ENCODE data around the gene LRPAP1.

LRPAP1 gene

GRCh38 chr4:3519468-3520264, 12.6 kb downstream of the LRPAP1 start:
- DNase-seq (ENCODE audit: low read depth) = no peak

DNA sequence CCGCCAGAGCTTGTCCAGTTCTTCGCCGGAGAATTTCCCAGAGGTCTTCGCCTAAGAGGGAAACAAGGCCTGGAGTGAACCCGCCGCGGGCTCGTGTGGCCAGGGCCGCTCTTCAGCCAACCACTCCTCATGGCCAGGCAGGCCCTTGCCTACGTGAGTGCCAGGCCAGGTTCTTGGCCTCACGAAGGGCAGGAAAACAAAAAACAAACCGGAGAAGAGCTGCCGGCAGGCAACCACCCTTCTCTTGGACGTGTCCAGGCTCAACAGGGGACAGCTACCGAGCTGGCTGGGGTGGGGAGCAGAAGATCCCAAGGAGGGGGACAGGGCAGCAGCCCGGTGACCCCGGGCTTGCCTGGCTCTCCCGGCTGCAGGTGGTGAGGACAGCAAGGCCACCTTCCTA, 13.3 kb downstream of the LRPAP1 start:
- no peak for DNase-seq (ENCODE audit: low read depth)

More at GRCh38 chr4:3519468-3520264, 12.6 kb downstream of the LRPAP1 start:
- TF ChIP-seq CTCF (IDR thresholded peaks at IDR 0.05; ENCODE audit: low read length, missing control alignments) = no peak
- H3K4me3 ChIP-seq (replicated peaks; ENCODE audit: low read depth, low read length) = no peak overlapping the region

DNA sequence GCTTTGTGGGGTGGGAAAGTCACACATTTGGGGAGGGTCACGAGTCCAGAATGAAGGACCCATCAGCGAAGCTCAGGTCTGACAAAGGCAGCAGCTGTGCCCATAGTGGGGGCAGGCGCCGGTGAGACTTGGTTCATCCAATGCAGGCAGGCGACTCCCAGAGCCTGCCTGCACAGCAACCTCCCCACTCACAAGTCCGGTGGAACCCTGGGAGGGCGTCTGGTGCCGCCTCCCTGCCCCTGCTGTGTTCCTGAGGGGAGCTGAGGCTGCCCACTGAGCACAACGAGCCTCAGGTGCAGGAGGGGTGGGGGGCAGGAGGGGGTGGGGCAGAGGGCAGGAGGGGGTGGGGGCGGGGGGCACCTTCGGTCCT, 13.7 kb downstream of the LRPAP1 start:
- DNase-seq (ENCODE audit: low read depth) = no peak
- no peak for TF ChIP-seq CTCF (IDR thresholded peaks at IDR 0.05; ENCODE audit: low read length, missing control alignments)
- no peak overlapping the region for H3K4me3 ChIP-seq (replicated peaks; ENCODE audit: low read depth, low read length)

More for the DNA sequence above, 13.3 kb downstream of the LRPAP1 start:
- H3K4me3 ChIP-seq (replicated peaks; ENCODE audit: low read depth, low read length) = no peak overlapping the region
- no peak for TF ChIP-seq CTCF (IDR thresholded peaks at IDR 0.05; ENCODE audit: low read length, missing control alignments)

- TF ChIP-seq CTCF (IDR thresholded peaks at IDR 0.05; ENCODE audit: low read length, missing control alignments) = no peak
- H3K4me3 ChIP-seq (replicated peaks; ENCODE audit: low read depth, low read length) = no peak overlapping the region
- no peak for DNase-seq (ENCODE audit: low read depth)
Observed at GRCh38 chr4:3517731-3518510, 14.3 kb downstream of the LRPAP1 start.

GRCh38 chr4:3516836-3517730, 15.1 kb downstream of the LRPAP1 start:
- H3K4me3 ChIP-seq (replicated peaks; ENCODE audit: low read depth, low read length) = no peak overlapping the region
- TF ChIP-seq CTCF (IDR thresholded peaks at IDR 0.05; ENCODE audit: low read length, missing control alignments) = no peak
- peak; percentile 9 for DNase-seq (ENCODE audit: low read depth)

DNA sequence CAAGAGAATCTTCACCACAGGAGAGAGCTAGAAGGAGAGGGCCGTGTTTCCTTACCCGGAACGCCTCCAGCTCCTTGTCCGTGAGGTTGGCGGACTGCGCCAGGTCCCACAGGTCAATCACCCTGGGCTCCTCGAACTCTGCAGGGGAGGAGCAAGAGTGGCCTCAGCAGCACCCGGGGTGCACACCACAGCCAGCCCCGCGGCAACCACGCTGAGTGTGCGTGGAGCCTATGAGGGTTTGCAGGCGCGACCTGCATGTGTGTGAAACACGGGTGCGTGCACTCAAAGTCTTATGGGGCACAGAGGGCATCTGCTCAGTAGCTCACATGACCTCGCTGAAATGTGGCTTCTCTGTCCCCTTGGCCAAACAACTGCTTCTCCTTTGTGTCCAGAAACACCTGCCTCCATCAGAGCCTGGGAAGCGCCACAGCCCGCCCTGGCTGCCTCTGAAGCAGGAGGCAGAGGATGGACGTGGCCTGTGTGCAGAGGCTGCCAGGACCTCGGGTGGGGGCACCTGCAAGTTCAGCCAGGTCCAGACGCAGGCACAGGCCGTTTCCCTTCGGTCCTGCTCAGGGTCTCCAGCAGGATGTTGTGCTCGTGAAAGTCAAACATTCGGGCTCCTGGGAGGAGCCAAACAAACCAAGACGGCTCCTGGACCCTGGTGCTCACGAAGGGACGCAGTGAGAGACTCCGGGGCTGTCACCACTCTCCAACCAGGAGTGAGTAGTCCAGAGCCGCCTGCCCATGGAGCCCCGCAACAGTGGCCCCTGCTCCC, 16.0 kb downstream of the LRPAP1 start:
- DNase-seq (ENCODE audit: low read depth) = no peak
- H3K4me3 ChIP-seq (replicated peaks; ENCODE audit: low read depth, low read length) = no peak overlapping the region
- no peak for TF ChIP-seq CTCF (IDR thresholded peaks at IDR 0.05; ENCODE audit: low read length, missing control alignments)
